HepG2 (cell line): ENCODE data around the gene ZNF544. TPM values are rescaled to one million over a fixed set of nuclear protein-coding genes. Genes with fewer than 3 reads are reported as not detected.

ENCODE experiments used
- ATAC-seq: fragments of 200-7000 bp; cut with Tn5 transposase; 3 replicates; pipeline ENCODE4 v1.9.1; 2020; ENCODE audit warnings: mild to moderate bottlenecking, moderate library complexity
- BruUV-seq: library from RNA; stranded (reverse); fragments of 400-500 nt; replicated peaks from 2 replicates; lab custom pipeline; 2021; lab: Mats Ljungman, UMichigan
- CTCF ChIA-PET: fragments of 300-600 bp; formaldehyde crosslinking; extraction: SDS; loops from one replicate; lab custom pipeline; 2021; ENCODE audit warnings: low total read pairs, inconsistent platforms, low intra/inter-chr PET ratio; lab: Yijun Ruan, JAX
- POLR2A ChIA-PET: fragments of 350-600 bp; sonication (Branson Sonifier 250); formaldehyde crosslinking; loops from one replicate; lab custom pipeline; 2020; ENCODE audit warnings: antibody characterized with exemption, inconsistent platforms; lab: Yijun Ruan, JAX
- DNase-seq: peaks from one replicate; pipeline ENCODE4 v3.0.0-alpha.2; 2015; ENCODE audit warnings: low spot score
- FAIRE-seq: peaks from 3 replicates; lab custom pipeline; 2011; peaks lifted over from hg19 to GRCh38; lab: Jason Lieb, UNC
- H2AFZ ChIP-seq: one replicate; pipeline ENCODE4 v1.6.1; 2011; ENCODE audit warnings: low read length, inconsistent platforms
- H3K27ac ChIP-seq: fragments of 300-600 bp; 3 replicates; pipeline ENCODE4 v1.8.0; 2011; ENCODE audit warnings: mixed run types, mild to moderate bottlenecking, mixed read lengths, low read length, inconsistent platforms; ENCODE audit not compliant: insufficient read depth; ENCODE audit errors: extremely low read length
- H3K27me3 ChIP-seq, 2 experiments: fragments of 200-600 bp in 1 of 2; 2 replicates in 1 of 2; 3 replicates in 1 of 2; pipeline versions ENCODE4 v1.6.0 to v1.8.0; 2011; ENCODE audit warnings: low read length in 2 of 2, mild to moderate bottlenecking in 2 of 2, moderate library complexity in 2 of 2, inconsistent platforms in 1 of 2; ENCODE audit not compliant: insufficient read depth in 2 of 2, control insufficient read depth in 1 of 2
- H3K36me3 ChIP-seq, 2 experiments: fragments of 200-600 bp in 1 of 2; replicated peaks in 1 of 2; 2 replicates in 1 of 2; 3 replicates in 1 of 2; pipeline versions ENCODE4 v1.5.1 to v1.8.0; 2011; ENCODE audit warnings: low read length in 2 of 2, inconsistent platforms in 1 of 2; ENCODE audit not compliant: insufficient read depth in 2 of 2, control insufficient read depth in 1 of 2
- H3K4me1 ChIP-seq: 2 replicates; pipeline ENCODE4 v1.5.1; 2012; ENCODE audit warnings: low read length, inconsistent platforms; ENCODE audit not compliant: insufficient read depth
- H3K4me2 ChIP-seq: 2 replicates; pipeline ENCODE4 v1.6.0; 2011; ENCODE audit warnings: low read depth, low read length, inconsistent platforms
- H3K4me3 ChIP-seq, 3 experiments: fragments of 200-600 bp in 1 of 3; sonication (generic), shearing (Covaris generic) in 1 of 3; replicated peaks in 1 of 3; 2 replicates each; pipeline ENCODE4 v1.5.1; 2011 to 2016; ENCODE audit warnings: low read length in 3 of 3, inconsistent platforms in 2 of 3, low read depth in 2 of 3, mild to moderate bottlenecking in 2 of 3, control low read depth in 1 of 3, mixed read lengths in 1 of 3; ENCODE audit not compliant: insufficient read depth in 1 of 3
- H3K79me2 ChIP-seq: one replicate; pipeline ENCODE4 v1.6.1; 2011; ENCODE audit warnings: low read length, inconsistent platforms; ENCODE audit not compliant: insufficient read depth
- H3K9ac ChIP-seq: 2 replicates; pipeline ENCODE4 v1.6.0; 2011; ENCODE audit warnings: mild to moderate bottlenecking, low read depth, low read length, inconsistent platforms; ENCODE audit not compliant: insufficient read depth
- H3K9me3 ChIP-seq: 2 replicates; pipeline ENCODE4 v1.5.1; 2012; ENCODE audit warnings: mild to moderate bottlenecking, low read length
- H4K20me1 ChIP-seq: 2 replicates; pipeline ENCODE4 v1.6.0; 2011; ENCODE audit warnings: inconsistent platforms, mild to moderate bottlenecking, low read length, moderate library complexity; ENCODE audit not compliant: insufficient read depth
- ARHGAP35 ChIP-seq: sonication (generic); formaldehyde crosslinking; IDR thresholded peaks from 2 replicates; pipeline ENCODE4 v1.9.0; 2022; ENCODE audit warnings: mild to moderate bottlenecking, inconsistent platforms, moderate library complexity, missing genetic modification reagents, borderline replicate concordance
- KAT2B ChIP-seq: fragments of 150-350 bp; IDR thresholded peaks from 2 replicates; pipeline ENCODE4 v1.6.1; 2014; ENCODE audit warnings: low read depth, low read length, borderline replicate concordance
- MEF2D ChIP-seq: sonication (generic); formaldehyde crosslinking; IDR thresholded peaks from 2 replicates; pipeline ENCODE4 v1.5.1; 2020; ENCODE audit warnings: mild to moderate bottlenecking, missing genetic modification reagents
- SP140L ChIP-seq: sonication (generic); formaldehyde crosslinking; IDR thresholded peaks from 2 replicates; pipeline ENCODE4 v1.4.0; 2020; ENCODE audit warnings: missing genetic modification reagents, borderline replicate concordance
- YEATS4 ChIP-seq: sonication (generic); formaldehyde crosslinking; IDR thresholded peaks from 2 replicates; pipeline ENCODE4 v1.4.0; 2020; ENCODE audit warnings: missing genetic modification reagents, borderline replicate concordance
- ZMYM4 ChIP-seq: sonication (generic); formaldehyde crosslinking; IDR thresholded peaks from 2 replicates; pipeline ENCODE4 v1.8.1; 2023; ENCODE audit warnings: mild to moderate bottlenecking, missing genetic modification reagents
- ZNF549 ChIP-seq: sonication (generic); formaldehyde crosslinking; IDR thresholded peaks from 2 replicates; pipeline ENCODE4 v1.5.0; 2020; ENCODE audit warnings: missing genetic modification reagents
- ZNF768 ChIP-seq: sonication (generic); formaldehyde crosslinking; IDR thresholded peaks from 2 replicates; pipeline ENCODE4 v1.4.0; 2020; ENCODE audit warnings: missing genetic modification reagents
- ZSCAN31 ChIP-seq: sonication (generic); formaldehyde crosslinking; IDR thresholded peaks from 2 replicates; pipeline ENCODE4 v1.5.0; 2020; ENCODE audit warnings: low read depth, mild to moderate bottlenecking, missing genetic modification reagents
- WGBS: methylation state at CpG from one replicate; pipeline ENCODE4 v1.1.6; 2017; ENCODE audit warnings: low lambda C conversion rate; 5-methylcytosine and 5-hydroxymethylcytosine counted together
- in situ Hi-C: cut with HindIII; loops from 2 replicates; pipeline ENCODE4 v1.10.0; 2017; ENCODE audit warnings: low pct_unique_long_range_greater_than_20kb; ENCODE audit not compliant: extremely low pct_ligation_motif_present
- intact Hi-C: fragments of 100-400 bp; cut with micrococcal nuclease; formaldehyde crosslinking; loops from one replicate; pipeline ENCODE4 v1.10.0; 2022; ENCODE audit not compliant: unreplicated experiment
- polyA plus RNA-seq, 8 experiments: library from polyadenylated mRNA; depleted of rRNA in 3 of 8; stranded (reverse) in 7 of 8; unstranded in 1 of 8; fragments of >200 nt; fragmentation: Illumina TruSeq in 4 of 8; extraction: Trizol in 4 of 8; gene quantifications; 2 replicates each; pipeline versions ENCODE4 v1.2.1 to v1.2.3, GENCODE V29; 2011 to 2016; ENCODE audit warnings: low read depth in 4 of 8, missing spikeins in 1 of 8, mixed read lengths in 1 of 8; ENCODE audit not compliant: insufficient read depth in 1 of 8
- total RNA-seq, 5 experiments: library from RNA; depleted of rRNA; stranded (reverse); fragments of >200 nt; fragmentation: Illumina TruSeq; extraction: Trizol; gene quantifications; 2 replicates each; pipeline ENCODE4 v1.2.3, GENCODE V29; 2016; ENCODE audit warnings: low read depth in 1 of 5
- TF ChIP-seq, protein P1 (sequence below): IDR thresholded peaks from 2 replicates; pipeline ENCODE4 v1.6.1; 2016; ENCODE audit warnings: missing biosample characterization, missing genetic modification reagents, low read depth
- TF ChIP-seq, protein P2 (sequence below): IDR thresholded peaks from 2 replicates; pipeline ENCODE4 v1.6.1; 2016; ENCODE audit warnings: low read depth
- TF ChIP-seq, protein P3 (sequence below), 2 experiments: sonication (generic) in 1 of 2; formaldehyde crosslinking in 1 of 2; IDR thresholded peaks; 2 replicates each; pipeline versions ENCODE4 v1.4.0 to v1.6.1; 2016 to 2020; ENCODE audit warnings: borderline replicate concordance in 1 of 2, low read depth in 1 of 2, mild to moderate bottlenecking in 1 of 2, missing genetic modification reagents in 1 of 2
- TF ChIP-seq, protein P4 (sequence below): sonication (generic); formaldehyde crosslinking; IDR thresholded peaks from 2 replicates; pipeline ENCODE4 v1.8.0; 2022; ENCODE audit warnings: missing genetic modification reagents, mild to moderate bottlenecking, moderate library complexity, borderline replicate concordance

The ZNF544 gene
- total and polyA plus RNA-seq, 2 of the 13 experiments (the other 11 are each of a cell fraction or from before 2014, with no cell fraction given): 13.1 to 17.0 TPM

DNA sequence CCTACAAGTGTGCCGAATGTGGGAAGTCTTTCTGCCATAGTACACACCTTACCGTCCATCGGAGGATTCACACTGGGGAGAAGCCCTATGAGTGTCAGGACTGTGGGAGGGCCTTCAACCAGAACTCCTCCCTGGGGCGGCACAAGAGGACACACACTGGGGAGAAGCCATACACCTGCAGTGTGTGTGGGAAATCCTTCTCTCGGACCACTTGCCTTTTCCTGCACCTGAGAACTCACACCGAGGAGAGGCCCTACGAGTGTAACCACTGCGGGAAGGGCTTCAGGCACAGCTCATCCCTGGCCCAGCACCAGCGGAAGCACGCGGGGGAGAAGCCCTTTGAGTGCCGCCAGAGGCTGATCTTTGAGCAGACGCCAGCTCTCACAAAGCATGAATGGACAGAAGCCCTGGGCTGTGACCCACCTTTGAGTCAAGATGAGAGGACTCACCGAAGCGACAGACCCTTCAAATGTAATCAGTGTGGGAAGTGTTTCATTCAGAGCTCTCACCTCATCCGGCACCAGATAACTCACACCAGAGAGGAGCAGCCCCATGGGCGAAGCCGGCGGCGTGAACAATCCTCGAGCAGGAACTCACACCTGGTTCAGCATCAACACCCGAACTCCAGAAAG is 66.1 kb downstream of the ZNF544 start (continued):
- TF ChIP-seq ZSCAN31 (CRISPR knock-in tag): no peak
- no peak for TF ChIP-seq MEF2D
- TF ChIP-seq ZMYM4 (CRISPR knock-in tag): no peak
- no peak for TF ChIP-seq SP140L (CRISPR knock-in tag)
- no peak for TF ChIP-seq ZNF768 (CRISPR knock-in tag)

DNA sequence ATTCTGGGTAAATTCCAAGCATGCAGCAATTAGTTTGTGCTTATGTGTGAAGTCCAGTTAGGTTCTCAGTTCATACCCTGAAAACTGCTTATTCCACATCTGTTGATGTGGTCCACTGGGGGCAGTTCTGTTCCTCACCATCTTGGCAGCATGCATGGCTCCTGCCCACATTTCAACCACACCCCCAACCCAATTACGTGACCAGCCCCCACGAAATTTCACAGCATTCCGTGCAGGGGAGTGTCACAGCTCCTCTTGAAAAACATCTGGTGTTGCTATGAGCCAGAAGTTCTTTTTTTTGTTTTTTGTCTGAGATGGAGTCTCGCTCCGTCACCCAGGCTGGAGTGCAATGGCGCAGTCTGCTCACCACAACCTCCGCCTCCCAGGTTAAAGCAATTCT is 67.4 kb downstream of the ZNF544 start:
- H3K4me1 ChIP-seq: no peaks in the 10 kb centered on the region
- ChIA-PET CTCF (no interaction called here), POLR2A (no interaction called here)
- FAIRE-seq (no peak), DNase-seq (no peak), ATAC-seq (no peak)
- H3K9ac ChIP-seq: no peak overlapping the region
- no peak overlapping the region for H3K27ac ChIP-seq
- in situ Hi-C loops (no loop called here), intact Hi-C loops (no loop called here)
- H3K4me3 ChIP-seq: no peak overlapping the region
- H3K4me2 ChIP-seq: no peak overlapping the region
- H3K79me2 ChIP-seq: peaks cover 2% of the 10 kb centered on the region
- H3K27me3 ChIP-seq: no peaks in the 10 kb centered on the region
- no peaks in the 10 kb centered on the region for H3K9me3 ChIP-seq
- H3K36me3 ChIP-seq: peaks cover 32 to 83% of the 10 kb centered on the region in 2 experiments; a peak in 4 of 5 replicates
- H4K20me1 ChIP-seq: no peaks in the 10 kb centered on the region
- 96% methylated on average over 7 of the region's 7 CpGs for WGBS
- no TSS peak for BruUV-seq
- no peak overlapping the region for H2AFZ ChIP-seq
- TF ChIP-seq KAT2B (no peak), ZNF549 (CRISPR knock-in tag) (no peak), YEATS4 (CRISPR knock-in tag) (no peak), ARHGAP35 (CRISPR knock-in tag) (no peak)
- TF ChIP-seq, protein P1, sequence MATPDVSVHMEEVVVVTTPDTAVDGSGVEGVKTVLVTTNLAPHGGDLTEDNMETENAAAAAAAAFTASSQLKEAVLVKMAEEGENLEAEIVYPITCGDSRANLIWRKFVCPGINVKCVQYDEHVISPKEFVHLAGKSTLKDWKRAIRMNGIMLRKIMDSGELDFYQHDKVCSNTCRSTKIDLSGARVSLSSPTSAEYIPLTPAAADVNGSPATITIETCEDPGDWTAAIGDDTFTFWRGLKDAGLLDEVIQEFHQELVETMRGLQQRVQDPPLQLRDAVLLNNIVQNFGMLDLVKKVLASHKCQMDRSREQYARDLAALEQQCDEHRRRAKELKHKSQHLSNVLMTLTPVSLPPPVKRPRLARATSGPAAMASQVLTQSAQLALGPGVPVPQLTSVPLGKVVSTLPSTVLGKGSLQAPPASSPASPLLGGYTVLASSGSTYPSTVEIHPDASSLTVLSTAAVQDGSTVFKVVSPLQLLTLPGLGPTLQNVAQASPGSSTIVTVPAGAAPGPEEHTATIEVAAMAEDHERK (CRISPR knock-in tag): no peak
- TF ChIP-seq, protein P2, sequence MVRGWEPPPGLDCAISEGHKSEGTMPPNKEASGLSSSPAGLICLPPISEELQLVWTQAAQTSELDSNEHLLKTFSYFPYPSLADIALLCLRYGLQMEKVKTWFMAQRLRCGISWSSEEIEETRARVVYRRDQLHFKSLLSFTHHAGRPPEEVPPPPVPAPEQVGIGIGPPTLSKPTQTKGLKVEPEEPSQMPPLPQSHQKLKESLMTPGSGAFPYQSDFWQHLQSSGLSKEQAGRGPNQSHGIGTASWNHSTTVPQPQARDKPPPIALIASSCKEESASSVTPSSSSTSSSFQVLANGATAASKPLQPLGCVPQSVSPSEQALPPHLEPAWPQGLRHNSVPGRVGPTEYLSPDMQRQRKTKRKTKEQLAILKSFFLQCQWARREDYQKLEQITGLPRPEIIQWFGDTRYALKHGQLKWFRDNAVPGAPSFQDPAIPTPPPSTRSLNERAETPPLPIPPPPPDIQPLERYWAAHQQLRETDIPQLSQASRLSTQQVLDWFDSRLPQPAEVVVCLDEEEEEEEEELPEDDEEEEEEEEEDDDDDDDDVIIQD (CRISPR knock-in tag): no peak
- TF ChIP-seq, protein P3, sequence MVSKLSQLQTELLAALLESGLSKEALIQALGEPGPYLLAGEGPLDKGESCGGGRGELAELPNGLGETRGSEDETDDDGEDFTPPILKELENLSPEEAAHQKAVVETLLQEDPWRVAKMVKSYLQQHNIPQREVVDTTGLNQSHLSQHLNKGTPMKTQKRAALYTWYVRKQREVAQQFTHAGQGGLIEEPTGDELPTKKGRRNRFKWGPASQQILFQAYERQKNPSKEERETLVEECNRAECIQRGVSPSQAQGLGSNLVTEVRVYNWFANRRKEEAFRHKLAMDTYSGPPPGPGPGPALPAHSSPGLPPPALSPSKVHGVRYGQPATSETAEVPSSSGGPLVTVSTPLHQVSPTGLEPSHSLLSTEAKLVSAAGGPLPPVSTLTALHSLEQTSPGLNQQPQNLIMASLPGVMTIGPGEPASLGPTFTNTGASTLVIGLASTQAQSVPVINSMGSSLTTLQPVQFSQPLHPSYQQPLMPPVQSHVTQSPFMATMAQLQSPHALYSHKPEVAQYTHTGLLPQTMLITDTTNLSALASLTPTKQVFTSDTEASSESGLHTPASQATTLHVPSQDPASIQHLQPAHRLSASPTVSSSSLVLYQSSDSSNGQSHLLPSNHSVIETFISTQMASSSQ (IDR thresholded peaks at IDR 0.05; ENCODE audit: low read depth): no peak
- TF ChIP-seq, protein P3 (CRISPR knock-in tag; IDR thresholded peaks at IDR 0.05; ENCODE audit: borderline replicate concordance): no peak
- TF ChIP-seq, protein P4, sequence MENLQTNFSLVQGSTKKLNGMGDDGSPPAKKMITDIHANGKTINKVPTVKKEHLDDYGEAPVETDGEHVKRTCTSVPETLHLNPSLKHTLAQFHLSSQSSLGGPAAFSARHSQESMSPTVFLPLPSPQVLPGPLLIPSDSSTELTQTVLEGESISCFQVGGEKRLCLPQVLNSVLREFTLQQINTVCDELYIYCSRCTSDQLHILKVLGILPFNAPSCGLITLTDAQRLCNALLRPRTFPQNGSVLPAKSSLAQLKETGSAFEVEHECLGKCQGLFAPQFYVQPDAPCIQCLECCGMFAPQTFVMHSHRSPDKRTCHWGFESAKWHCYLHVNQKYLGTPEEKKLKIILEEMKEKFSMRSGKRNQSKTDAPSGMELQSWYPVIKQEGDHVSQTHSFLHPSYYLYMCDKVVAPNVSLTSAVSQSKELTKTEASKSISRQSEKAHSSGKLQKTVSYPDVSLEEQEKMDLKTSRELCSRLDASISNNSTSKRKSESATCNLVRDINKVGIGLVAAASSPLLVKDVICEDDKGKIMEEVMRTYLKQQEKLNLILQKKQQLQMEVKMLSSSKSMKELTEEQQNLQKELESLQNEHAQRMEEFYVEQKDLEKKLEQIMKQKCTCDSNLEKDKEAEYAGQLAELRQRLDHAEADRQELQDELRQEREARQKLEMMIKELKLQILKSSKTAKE (CRISPR knock-in tag): no peak
